CD14-positive monocyte (primary cell): ENCODE data around the gene RASSF5. TPM values are rescaled to one million over a fixed set of nuclear protein-coding genes. Genes with fewer than 3 reads are reported as not detected.

Experiments
- DNase-seq, 3 donors: peaks; one replicate each; pipeline ENCODE4 v3.0.0-alpha.2; 2011 to 2022
- H2AFZ ChIP-seq: 2 replicates; pipeline ENCODE4 v1.6.0; 2012; ENCODE audit warnings: mild to moderate bottlenecking, low read depth, low read length, inconsistent platforms; ENCODE audit not compliant: insufficient read depth, poor library complexity, severe bottlenecking
- H3K27ac ChIP-seq, 2 donors: 1 replicate in 1 of 2; 2 replicates in 1 of 2; pipeline ENCODE4 v1.5.1; 2012 to 2013; ENCODE audit warnings: low read length in 2 of 2, control low read depth in 1 of 2, inconsistent platforms in 1 of 2, low read depth in 1 of 2, mild to moderate bottlenecking in 1 of 2
- H3K27me3 ChIP-seq, 2 donors: one replicate each; pipeline versions ENCODE4 v1.6.0 to v1.6.1; 2011 to 2013; ENCODE audit warnings: low read length in 2 of 2; ENCODE audit not compliant: control insufficient read depth in 2 of 2, insufficient read depth in 2 of 2
- H3K36me3 ChIP-seq, 2 donors: replicated peaks in 1 of 2; 1 replicate in 1 of 2; 2 replicates in 1 of 2; pipeline versions ENCODE4 v1.5.1 to v1.6.1; 2012 to 2013; ENCODE audit warnings: low read length in 2 of 2, control low read depth in 1 of 2, inconsistent platforms in 1 of 2, mild to moderate bottlenecking in 1 of 2; ENCODE audit not compliant: insufficient read depth in 2 of 2, control insufficient read depth in 1 of 2
- H3K4me1 ChIP-seq, 2 donors: 1 replicate in 1 of 2; 2 replicates in 1 of 2; pipeline versions ENCODE4 v1.5.1 to v1.6.1; 2012 to 2013; ENCODE audit warnings: low read length in 2 of 2, control low read depth in 1 of 2, inconsistent platforms in 1 of 2, mild to moderate bottlenecking in 1 of 2, moderate library complexity in 1 of 2; ENCODE audit not compliant: insufficient read depth in 2 of 2, control insufficient read depth in 1 of 2
- H3K4me2 ChIP-seq: replicated peaks from 2 replicates; pipeline ENCODE3; 2012; ENCODE audit warnings: low read length, moderate library complexity, mild to moderate bottlenecking; ENCODE audit not compliant: poor library complexity, severe bottlenecking; ENCODE audit errors: extremely low read depth
- H3K4me3 ChIP-seq, 3 experiments: fragments of 200-600 bp in 1 of 3; sonication (generic) in 1 of 3; replicated peaks in 1 of 3; 1 replicate in 2 of 3; 2 replicates in 1 of 3; pipeline ENCODE4 v1.5.1; 2011 to 2013; ENCODE audit warnings: low read length in 3 of 3, mild to moderate bottlenecking in 3 of 3, control low read depth in 2 of 3, low read depth in 2 of 3, inconsistent platforms in 1 of 3, moderate library complexity in 1 of 3
- H3K79me2 ChIP-seq: 2 replicates; pipeline ENCODE4 v1.6.0; 2012; ENCODE audit warnings: mild to moderate bottlenecking, control low read depth, inconsistent platforms, low read length, moderate library complexity; ENCODE audit not compliant: insufficient read depth
- H3K9ac ChIP-seq: 2 replicates; pipeline ENCODE4 v1.6.0; 2017; ENCODE audit warnings: low read length, mild to moderate bottlenecking; ENCODE audit not compliant: insufficient read depth, poor library complexity, severe bottlenecking
- H3K9me3 ChIP-seq, 2 donors: replicated peaks in 1 of 2; 1 replicate in 1 of 2; 2 replicates in 1 of 2; pipeline versions ENCODE4 v1.5.1 to v1.6.1; 2012 to 2013; ENCODE audit warnings: low read length in 2 of 2, control low read depth in 1 of 2; ENCODE audit not compliant: control insufficient read depth in 1 of 2, insufficient read depth in 1 of 2
- H4K20me1 ChIP-seq: 2 replicates; pipeline ENCODE4 v1.6.0; 2012; ENCODE audit warnings: mild to moderate bottlenecking, low read length, control low read depth, moderate library complexity; ENCODE audit not compliant: insufficient read depth
- H3K27ac Mint-ChIP-seq, 7 donors: one replicate each; pipeline ENCODE4 v1.8.0; 2020; ENCODE audit warnings: mild to moderate bottlenecking in 7 of 7, mixed read lengths in 7 of 7, moderate library complexity in 6 of 7, inconsistent platforms in 2 of 7
- H3K27me3 Mint-ChIP-seq, 3 donors: one replicate each; pipeline ENCODE4 v1.8.0; 2021 to 2022; ENCODE audit warnings: low read depth in 3 of 3, mild to moderate bottlenecking in 3 of 3, mixed read lengths in 3 of 3, moderate library complexity in 3 of 3, inconsistent platforms in 1 of 3
- H3K36me3 Mint-ChIP-seq, 2 donors: one replicate each; pipeline ENCODE4 v1.8.0; 2020; ENCODE audit warnings: mixed read lengths in 2 of 2, inconsistent platforms in 1 of 2, mild to moderate bottlenecking in 1 of 2
- H3K4me1 Mint-ChIP-seq: one replicate; pipeline ENCODE4 v1.8.0; 2020; ENCODE audit warnings: mild to moderate bottlenecking, mixed read lengths
- H3K4me3 Mint-ChIP-seq, 2 donors: one replicate each; pipeline ENCODE4 v1.8.0; 2020; ENCODE audit warnings: mild to moderate bottlenecking in 2 of 2, mixed read lengths in 2 of 2, moderate library complexity in 1 of 2
- H3K9me3 Mint-ChIP-seq, 7 donors: one replicate each; pipeline ENCODE4 v1.8.0; 2020 to 2022; ENCODE audit warnings: mixed read lengths in 7 of 7, mild to moderate bottlenecking in 6 of 7, moderate library complexity in 6 of 7, inconsistent platforms in 2 of 7
- WGBS: methylation state at CpG from one replicate; pipeline ENCODE4 v1.1.5; 2013; ENCODE audit warnings: missing lambda C conversion rate; ENCODE audit not compliant: insufficient coverage; 5-methylcytosine and 5-hydroxymethylcytosine counted together
- intact Hi-C, 2 donors: fragments of 100-400 bp; cut with micrococcal nuclease; formaldehyde crosslinking; loops; one replicate each; pipeline versions ENCODE4 v1.15.0 to v1.15.1; 2023
- polyA plus RNA-seq, 3 donors: library from polyadenylated mRNA; depleted of rRNA in 1 of 3; unstranded in 2 of 3; stranded (reverse) in 1 of 3; fragments of 300-500 nt in 2 of 3; fragments of >200 nt in 1 of 3; fragmentation: Illumina TruSeq in 2 of 3; gene quantifications; 1 replicate in 2 of 3; 2 replicates in 1 of 3; pipeline ENCODE4 v1.2.3, GENCODE V29; 2012 to 2021
- TF ChIP-seq, protein P1 (sequence below): fragments of 200-600 bp; IDR thresholded peaks from one replicate; pipeline ENCODE4 v1.8.0; 2022; ENCODE audit warnings: antibody characterized with exemption, mild to moderate bottlenecking

RASSF5 gene
- polyA plus RNA-seq, 3 donors = 81.6 to 129 (median 127) TPM

DNA sequence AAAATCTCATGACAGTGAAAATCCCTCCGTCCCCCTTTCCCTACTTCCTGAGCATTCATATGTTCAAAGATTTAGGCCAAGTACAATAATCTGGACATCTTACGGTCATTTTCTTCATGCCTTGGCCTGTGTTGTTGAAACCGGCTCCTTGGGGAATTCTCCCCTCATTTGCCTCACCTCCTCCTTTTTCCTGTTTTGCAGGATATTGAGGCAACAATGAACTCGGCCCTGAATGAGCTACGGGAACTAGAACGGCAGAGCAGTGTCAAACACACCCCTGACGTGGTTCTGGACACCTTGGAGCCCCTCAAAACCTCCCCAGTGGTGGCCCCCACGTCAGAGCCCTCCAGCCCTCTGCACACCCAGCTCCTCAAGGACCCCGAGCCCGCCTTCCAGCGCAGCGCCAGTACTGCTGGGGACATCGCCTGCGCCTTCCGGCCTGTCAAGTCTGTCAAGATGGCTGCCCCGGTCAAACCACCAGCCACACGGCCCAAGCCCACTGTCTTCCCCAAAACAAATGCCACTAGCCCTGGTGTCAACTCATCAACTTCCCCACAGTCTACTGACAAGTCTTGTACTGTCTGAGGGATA is 46.4 kb upstream of the RASSF5 start:
- Mint-ChIP-seq H3K27me3 (no peaks in the 10 kb centered on the region), H3K36me3 (peaks cover 60 to 62% of the 10 kb centered on the region in 2 donors), H3K4me1 (peaks cover 51% of the 10 kb centered on the region), H3K27ac (peak overlapping the region in 5 of 7 donors; percentile 22 to 73 (median 54)), H3K9me3 (peaks cover 0 to 2% (median 0%) of the 10 kb centered on the region in 7 donors), H3K4me3 (no peak overlapping the region)
- H3K27ac ChIP-seq = peak overlapping the region in 1 of 2 donors; percentile 15
- H3K4me2 ChIP-seq = no peak overlapping the region
- peaks cover 37 to 64% of the 10 kb centered on the region in 2 donors for H3K36me3 ChIP-seq
- no peak overlapping the region for H3K9ac ChIP-seq
- intact Hi-C loops = no loop called here
- peaks cover 43 to 45% of the 10 kb centered on the region in 2 donors for H3K4me1 ChIP-seq
- TF ChIP-seq, protein P1, sequence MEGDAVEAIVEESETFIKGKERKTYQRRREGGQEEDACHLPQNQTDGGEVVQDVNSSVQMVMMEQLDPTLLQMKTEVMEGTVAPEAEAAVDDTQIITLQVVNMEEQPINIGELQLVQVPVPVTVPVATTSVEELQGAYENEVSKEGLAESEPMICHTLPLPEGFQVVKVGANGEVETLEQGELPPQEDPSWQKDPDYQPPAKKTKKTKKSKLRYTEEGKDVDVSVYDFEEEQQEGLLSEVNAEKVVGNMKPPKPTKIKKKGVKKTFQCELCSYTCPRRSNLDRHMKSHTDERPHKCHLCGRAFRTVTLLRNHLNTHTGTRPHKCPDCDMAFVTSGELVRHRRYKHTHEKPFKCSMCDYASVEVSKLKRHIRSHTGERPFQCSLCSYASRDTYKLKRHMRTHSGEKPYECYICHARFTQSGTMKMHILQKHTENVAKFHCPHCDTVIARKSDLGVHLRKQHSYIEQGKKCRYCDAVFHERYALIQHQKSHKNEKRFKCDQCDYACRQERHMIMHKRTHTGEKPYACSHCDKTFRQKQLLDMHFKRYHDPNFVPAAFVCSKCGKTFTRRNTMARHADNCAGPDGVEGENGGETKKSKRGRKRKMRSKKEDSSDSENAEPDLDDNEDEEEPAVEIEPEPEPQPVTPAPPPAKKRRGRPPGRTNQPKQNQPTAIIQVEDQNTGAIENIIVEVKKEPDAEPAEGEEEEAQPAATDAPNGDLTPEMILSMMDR = no peak
- 95% methylated on average over 16 of the region's 17 CpGs for WGBS
- no peaks in the 10 kb centered on the region for H3K79me2 ChIP-seq
- DNase-seq = no peak
- H3K4me3 ChIP-seq = no peak overlapping the region
- H2AFZ ChIP-seq = no peak overlapping the region
- no peaks in the 10 kb centered on the region for H3K9me3 ChIP-seq
- peaks cover 4% of the 10 kb centered on the region for H4K20me1 ChIP-seq
- H3K27me3 ChIP-seq = no peaks in the 10 kb centered on the region

DNA sequence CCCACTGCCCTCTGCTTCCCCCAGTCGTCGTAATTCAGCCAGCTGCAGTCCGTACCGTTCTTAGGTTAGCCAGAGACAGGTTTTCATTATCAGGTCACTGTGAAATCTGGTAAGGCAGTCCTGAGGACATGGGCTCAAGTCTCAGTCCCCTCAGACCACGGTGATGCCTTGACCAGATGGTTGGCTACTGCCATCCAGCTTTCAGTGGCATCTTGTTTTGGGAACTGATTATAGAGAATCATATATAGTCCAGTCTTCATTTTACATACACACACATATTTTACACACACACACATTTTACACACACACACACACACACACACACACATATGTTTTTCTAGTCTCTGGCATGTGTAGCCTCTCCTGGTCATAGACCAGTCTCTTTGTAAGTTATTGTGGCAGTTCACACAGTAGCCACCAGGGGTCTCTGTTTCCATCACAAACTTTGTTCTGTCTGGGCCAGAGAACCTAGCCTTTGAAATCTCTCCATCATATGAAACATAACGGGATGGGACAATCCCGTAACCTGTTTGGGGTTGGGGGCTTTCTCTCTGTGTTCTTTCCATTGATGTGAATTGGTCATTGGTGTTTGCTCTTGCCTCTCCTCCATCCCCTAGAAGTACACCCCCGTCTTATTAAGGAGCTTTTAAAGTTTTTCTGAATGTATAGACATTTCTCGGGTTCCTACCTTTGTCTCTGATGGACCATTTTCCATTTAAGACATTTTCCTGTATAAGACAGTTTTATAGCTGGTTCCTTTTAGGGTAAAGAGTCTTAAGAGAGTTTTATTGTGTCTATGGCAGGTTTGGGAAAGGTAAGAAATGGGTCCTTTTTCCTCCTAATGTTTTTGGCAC is 45.5 kb upstream of the RASSF5 start:
- Histone ChIP-seq H3K36me3 (peaks cover 37 to 56% of the 10 kb centered on the region in 2 donors), H3K9me3 (no peaks in the 10 kb centered on the region), H3K4me1 (peaks cover 48% of the 10 kb centered on the region in 2 donors), H3K27me3 (no peaks in the 10 kb centered on the region), H2AFZ (no peak overlapping the region), H3K79me2 (no peaks in the 10 kb centered on the region), H3K27ac (peak overlapping the region in 1 of 2 donors; percentile 15), H3K4me3 (no peak overlapping the region), H3K4me2 (no peak overlapping the region), H4K20me1 (peaks cover 4% of the 10 kb centered on the region), H3K9ac (no peak overlapping the region)
- Mint-ChIP-seq H3K9me3 (peaks cover 0 to 3% (median 0%) of the 10 kb centered on the region in 7 donors), H3K27me3 (no peaks in the 10 kb centered on the region), H3K4me3 (no peak overlapping the region), H3K27ac (peak overlapping the region in 6 of 7 donors; percentile 21 to 76 (median 56)), H3K4me1 (peaks cover 53% of the 10 kb centered on the region), H3K36me3 (peaks cover 55 to 56% of the 10 kb centered on the region in 2 donors)
- DNase-seq = peak; percentile 56 to 82 (median 65)
- TF ChIP-seq, protein P1 = peak; percentile 75
- 71% methylated on average over 4 of the region's 9 CpGs for WGBS
- intact Hi-C loops = no loop called here
